ENCODE data around the gene OR52E5.

Gene OR52E5

DNA sequence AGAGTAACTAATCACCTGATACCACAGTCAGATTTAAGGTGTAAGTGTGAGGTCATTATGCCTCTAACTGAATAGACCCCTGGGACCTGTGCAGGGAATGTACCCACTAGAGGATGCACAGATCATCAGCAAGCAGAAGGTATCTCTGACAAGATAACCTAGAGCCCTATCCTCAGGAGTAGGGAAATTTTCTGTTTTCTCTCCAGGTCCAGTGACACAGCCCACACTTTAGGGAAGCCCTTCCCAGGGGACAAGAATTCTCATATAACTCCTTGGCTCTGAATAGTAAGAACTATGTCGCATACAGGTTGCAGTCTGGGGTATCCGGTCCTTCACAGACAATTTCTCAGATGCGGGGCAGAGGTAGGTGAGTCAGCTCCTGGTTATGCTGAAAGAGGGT, at the start of gene OR52E5:
OR52E5 (plus strand) TSS at position 301 of the 400 bp plus-strand sequence. CDS start 7,569 bp downstream, outside the sequence.
- in situ Hi-C loops (cut with MboI; ENCODE audit: low pct_unique_long_range_greater_than_20kb, low sequenced_read_pairs) = no loop called here
- peak; percentile 0 for DNase-seq

DNA sequence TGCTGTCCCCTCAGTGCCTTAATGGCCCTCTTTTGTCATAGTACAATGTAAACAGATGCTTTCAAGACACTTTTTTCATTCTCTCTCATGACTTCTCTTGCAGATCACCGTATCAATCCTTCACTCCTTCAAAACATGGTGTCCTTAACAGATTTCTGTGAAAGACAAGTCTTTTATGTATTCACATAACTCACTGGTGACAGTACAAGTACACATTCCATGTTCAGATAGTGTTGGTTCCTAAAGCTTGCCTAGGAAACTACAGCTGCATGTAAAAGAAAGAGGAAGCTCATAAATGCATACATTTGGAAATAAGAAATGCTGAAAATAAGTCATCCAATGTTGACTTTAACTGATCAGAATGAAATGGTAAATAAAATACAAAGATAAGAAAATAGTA, 46.3 kb upstream of the OR52E5 start:
- in situ Hi-C loops (cut with MboI; ENCODE audit: low pct_unique_long_range_greater_than_20kb, low sequenced_read_pairs) = no loop called here
- DNase-seq = peak; percentile 16

DNA sequence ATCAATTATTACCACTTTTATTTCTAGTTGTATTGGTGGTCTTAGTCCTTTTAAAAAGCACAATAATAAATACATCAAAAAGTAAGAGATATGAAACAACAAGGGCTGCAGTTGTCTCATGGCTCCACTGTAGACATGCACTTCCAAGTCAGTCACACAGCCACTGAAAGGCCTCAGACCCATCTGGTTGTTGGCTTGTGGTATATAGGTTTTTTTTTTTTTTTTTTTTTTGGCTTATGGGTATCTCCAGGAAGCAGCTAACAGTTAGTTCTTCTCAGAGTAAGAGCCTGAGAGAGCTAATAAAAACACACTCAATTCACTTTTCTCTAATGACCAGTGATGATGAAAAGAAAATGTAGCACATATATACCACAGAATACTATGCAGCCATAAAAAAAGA, 45.3 kb upstream of the OR52E5 start:
- in situ Hi-C loops (cut with MboI; ENCODE audit: low pct_unique_long_range_greater_than_20kb, low sequenced_read_pairs) = no loop called here
- DNase-seq = peak; percentile 9

DNA sequence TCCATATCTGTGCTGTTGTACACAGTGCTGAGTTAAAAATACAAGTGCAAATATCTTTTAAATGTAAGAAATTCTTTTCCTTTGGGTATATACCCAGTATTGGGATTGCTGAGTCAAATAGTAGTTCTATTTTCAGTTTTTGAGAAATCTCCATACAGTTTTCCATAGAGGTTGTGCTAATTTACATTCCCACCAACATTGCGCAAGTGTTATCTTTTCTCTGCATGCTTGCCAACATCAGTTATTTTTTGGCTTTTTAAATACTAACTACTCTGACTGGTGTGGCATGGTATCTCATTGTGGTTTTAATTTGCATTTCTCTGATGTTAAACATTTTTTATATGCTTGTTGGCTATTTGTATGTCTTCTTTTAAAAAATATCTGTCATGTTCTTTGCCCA, 42.0 kb upstream of the OR52E5 start:
- DNase-seq = no peak
- in situ Hi-C loops (cut with MboI; ENCODE audit: low pct_unique_long_range_greater_than_20kb, low sequenced_read_pairs) = no loop called here

DNA sequence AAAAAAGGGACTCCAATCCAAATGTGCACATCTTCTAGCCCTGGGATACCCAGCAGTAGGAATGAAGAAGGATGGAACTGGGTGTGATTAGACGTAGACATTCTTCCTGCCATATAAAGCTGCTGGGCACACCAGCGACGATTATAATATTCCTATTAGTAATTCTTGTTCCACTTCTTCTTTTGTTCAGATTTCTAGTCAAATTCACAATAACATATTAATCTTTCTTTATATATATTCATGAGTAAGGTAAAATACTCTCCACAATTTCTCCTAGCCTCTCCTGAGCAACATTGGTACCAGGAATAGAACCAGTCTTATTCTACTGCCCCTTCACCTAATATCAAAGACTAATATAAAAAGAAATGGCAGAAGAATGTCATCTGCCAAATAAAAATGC, 35.4 kb upstream of the OR52E5 start, which contains the start of gene OR52E8:
OR52E8 (minus strand) TSS at position 101 of the 400 bp plus-strand sequence; CDS start at position 101, 0 bp downstream.
- DNase-seq = no peak
- in situ Hi-C loops (cut with MboI; ENCODE audit: low pct_unique_long_range_greater_than_20kb, low sequenced_read_pairs) = no loop called here

DNA sequence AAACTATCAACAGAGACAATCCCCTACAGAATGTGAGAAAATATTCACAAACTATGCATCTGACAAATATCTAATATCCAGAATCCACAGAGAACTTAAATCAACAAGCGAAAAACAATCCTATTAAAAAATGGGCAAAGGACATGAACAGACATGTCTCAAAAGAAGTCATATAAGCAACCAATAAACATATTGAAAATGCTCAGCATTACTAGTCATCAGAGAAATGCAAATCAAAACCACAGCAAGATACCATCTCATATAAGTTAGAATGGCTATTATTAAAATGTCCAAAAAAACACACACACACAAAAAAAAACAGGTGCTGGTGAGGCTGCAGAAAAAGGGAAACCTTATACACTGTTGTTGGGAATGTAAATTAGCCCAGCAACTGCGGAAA, 27.2 kb upstream of the OR52E5 start:
- no peak for DNase-seq
- in situ Hi-C loops (cut with MboI; ENCODE audit: low pct_unique_long_range_greater_than_20kb, low sequenced_read_pairs) = no loop called here

GRCh38 chr11:5878564-5878963, 14.4 kb upstream of the OR52E5 start:
- no peak for DNase-seq
- in situ Hi-C loops (cut with MboI; ENCODE audit: low pct_unique_long_range_greater_than_20kb, low sequenced_read_pairs) = no loop called here

DNA sequence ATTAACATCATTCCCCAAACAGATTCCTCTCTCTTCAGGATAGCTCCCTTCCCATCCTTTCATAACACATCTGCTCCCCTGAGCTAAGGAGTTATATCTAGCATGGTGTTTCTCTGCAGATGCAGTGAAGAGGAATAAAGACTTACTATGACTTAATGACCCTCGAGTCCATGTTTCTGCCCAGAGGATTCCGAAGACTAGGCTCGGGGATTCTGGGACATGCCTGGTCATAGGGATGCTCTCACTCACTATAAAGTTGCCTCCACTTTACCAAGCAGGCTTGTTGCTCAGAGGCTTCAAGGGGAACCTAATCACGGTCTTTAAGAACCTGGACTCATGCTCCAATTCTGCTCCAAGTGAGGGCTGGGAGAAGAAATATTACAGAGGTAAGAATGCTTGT, 12.7 kb upstream of the OR52E5 start, which contains the start of gene OR52E4:
OR52E4 (plus strand) TSS at position 301 of the 400 bp plus-strand sequence. CDS start 3,664 bp downstream, outside the sequence.
- in situ Hi-C loops (cut with MboI; ENCODE audit: low pct_unique_long_range_greater_than_20kb, low sequenced_read_pairs) = no loop called here
- no peak for DNase-seq

- in situ Hi-C loops (cut with MboI; ENCODE audit: low pct_unique_long_range_greater_than_20kb, low sequenced_read_pairs) = no loop called here
- no peak for DNase-seq
Measured at GRCh38 chr11:5881756-5882155, 11.3 kb upstream of the OR52E5 start.

DNA sequence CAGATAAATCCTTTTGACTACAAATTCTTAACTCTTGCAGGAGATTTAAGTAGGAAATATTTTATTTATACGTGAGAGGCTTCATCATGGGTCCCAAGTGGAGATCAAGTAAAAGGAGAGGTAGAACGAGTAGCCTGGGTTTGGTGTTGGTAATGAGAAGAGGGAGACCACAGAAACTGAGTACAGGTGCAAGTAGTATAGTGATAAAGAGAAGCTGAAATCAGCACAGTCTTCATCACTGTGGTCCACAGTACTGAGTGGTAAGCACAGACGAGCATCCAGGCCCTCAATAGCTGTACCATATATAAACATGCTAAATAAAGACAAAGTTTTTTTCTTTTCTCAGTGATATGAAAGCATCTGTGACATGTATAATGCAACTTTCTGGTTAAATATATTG, 5.8 kb upstream of the OR52E5 start:
- no peak for DNase-seq
- in situ Hi-C loops (cut with MboI; ENCODE audit: low pct_unique_long_range_greater_than_20kb, low sequenced_read_pairs) = no loop called here

DNA sequence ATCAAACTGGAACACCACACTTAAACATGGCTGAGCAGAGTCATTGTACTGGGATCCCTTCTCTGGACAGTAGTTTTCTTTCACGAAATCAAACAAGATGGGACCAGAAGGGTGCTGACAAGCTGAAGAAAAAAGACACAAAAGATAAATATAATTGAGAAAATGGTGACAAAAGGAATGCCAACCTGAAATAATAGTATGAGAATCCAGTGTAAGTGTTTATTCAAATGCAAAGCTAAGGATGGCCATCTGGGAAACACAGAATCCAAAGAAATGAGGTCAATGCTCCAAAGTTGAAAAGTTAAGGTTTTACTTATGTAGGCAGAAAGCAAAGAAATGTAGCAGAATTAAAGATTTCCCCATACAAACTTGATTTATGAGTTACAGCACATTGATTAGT, 5.3 kb upstream of the OR52E5 start:
- in situ Hi-C loops (cut with MboI; ENCODE audit: low pct_unique_long_range_greater_than_20kb, low sequenced_read_pairs) = no loop called here
- no peak for DNase-seq

DNA sequence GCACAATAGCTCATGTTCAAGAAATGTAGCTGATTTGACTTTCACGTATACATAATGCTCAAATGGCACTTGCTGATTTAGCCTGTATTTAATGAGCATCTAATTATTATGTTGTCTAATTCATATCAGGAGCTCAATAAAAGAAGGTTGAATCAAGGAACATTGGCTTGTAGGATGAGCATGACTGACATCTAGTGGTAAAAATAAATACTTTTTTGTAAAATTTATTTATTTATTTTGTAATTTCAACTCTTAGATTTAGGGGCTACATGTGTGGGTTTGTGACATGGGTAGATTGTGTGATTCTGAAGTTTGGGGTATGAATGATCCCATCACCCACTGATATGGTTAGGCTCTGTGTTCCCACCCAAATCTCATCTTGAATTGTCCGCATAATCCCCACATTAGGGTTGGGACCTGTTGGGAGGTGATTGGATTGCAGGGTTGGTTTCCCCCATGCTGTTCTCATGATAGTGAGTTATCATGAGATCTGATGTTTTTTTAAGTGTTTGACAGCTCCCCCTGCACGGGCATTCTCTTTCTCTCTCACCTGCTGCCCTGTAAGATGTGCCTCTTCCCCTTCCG, 1.7 kb upstream of the OR52E5 start:
- peak; percentile 45 for DNase-seq
- in situ Hi-C loops (cut with MboI; ENCODE audit: low pct_unique_long_range_greater_than_20kb, low sequenced_read_pairs) = no loop called here

DNA sequence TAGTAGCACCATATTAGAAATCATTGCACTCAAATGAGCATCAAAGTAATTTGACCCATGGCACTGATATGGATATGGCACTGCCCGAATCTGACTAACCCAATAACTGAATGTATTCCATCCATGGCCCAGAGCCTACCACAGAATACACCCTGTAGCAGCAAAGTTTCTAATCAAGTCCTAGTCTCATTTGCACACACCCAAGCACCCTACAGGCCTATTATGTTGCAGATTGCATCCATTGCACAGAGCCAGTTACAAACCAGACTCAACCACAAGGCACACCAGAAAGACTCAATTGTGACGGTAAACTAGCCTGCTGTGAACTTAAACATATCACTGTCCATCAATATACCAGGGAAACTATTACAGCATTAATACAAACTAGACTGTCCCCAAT, 6.5 kb downstream of the OR52E5 start:
- in situ Hi-C loops (cut with MboI; ENCODE audit: low pct_unique_long_range_greater_than_20kb, low sequenced_read_pairs) = no loop called here

DNA sequence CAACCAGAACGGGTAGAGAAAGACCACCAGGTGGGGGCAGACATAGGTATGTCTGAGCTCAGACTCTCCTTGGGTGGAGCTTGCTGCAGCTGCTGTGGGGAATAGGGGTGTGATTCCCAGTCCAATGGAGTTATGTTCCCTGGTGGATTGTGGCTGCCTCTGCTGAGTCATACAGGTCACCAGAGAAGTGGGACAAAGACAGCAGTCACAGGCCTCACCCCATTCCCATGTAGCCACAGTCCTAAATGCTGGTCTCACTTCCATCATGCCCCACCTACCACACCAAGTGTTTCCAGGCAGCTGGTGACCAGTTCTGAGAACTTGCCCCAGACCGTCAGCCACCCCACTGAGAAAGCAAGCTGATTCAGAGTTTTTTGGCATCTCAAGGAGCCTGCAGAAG, 17.5 kb downstream of the OR52E5 start:
- DNase-seq = no peak
- in situ Hi-C loops (cut with MboI; ENCODE audit: low pct_unique_long_range_greater_than_20kb, low sequenced_read_pairs) = no loop called here

More for the DNA sequence above, 6.5 kb downstream of the OR52E5 start:
- DNase-seq = no peak

DNA sequence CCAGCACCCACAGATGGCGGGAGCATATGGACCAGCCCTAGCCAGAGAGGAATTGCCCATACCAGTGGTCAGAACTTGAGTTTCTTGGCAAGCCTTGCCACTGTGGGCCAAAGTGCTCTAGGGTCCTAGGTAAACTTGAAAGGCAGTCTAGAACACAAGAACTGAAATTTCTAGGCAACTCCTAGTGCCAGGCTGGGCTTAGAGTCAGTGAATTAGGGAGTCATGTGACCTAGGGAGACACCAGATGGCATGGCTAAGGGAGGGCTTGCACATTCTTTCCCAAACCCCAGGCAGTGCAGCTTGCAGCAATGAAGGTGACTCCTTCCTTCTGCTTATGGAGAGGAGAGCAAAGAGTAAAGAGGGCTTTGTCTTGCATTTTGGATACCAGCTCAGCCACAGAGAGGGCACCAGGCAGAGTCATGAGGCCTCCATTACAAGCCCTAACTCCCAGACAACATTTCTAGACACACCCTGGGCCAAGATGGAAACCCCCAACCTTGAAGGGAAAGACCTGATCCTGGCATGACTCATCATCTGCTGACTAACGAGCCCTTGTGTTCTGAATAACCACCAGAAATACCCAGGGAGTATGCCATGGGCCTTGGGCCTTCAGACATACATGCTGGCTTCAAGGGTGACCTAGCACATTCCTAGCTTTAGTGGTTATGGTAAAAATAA, 29.9 kb downstream of the OR52E5 start:
- in situ Hi-C loops (cut with MboI; ENCODE audit: low pct_unique_long_range_greater_than_20kb, low sequenced_read_pairs) = no loop called here
- no peak for DNase-seq

- in situ Hi-C loops (cut with MboI; ENCODE audit: low pct_unique_long_range_greater_than_20kb, low sequenced_read_pairs) = no loop called here
Measured at GRCh38 chr11:5923427-5923776, 30.4 kb downstream of the OR52E5 start.

GRCh38 chr11:5923794-5924193, 30.8 kb downstream of the OR52E5 start:
- in situ Hi-C loops (cut with MboI; ENCODE audit: low pct_unique_long_range_greater_than_20kb, low sequenced_read_pairs) = no loop called here

More at GRCh38 chr11:5923427-5923776, 30.4 kb downstream of the OR52E5 start:
- no peak for DNase-seq

DNA sequence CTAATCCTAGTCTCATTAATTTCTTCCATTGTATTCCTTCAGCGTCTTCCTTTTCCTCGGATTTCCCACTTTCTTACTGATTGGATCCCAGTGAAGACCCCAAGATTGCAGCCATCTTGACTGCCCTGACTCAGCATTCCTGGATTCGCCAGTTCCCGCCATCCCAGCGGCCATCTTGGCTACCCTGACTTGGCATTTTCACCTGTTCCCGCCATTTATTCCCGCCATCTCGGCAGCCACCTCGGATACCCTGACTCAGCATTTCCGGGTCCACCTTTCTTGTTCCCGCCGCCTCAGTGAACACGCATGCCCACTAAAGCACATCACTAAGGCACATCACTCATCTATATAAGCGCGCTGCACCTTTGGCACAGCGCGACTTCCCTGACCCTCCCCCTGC, 35.3 kb downstream of the OR52E5 start:
- in situ Hi-C loops (cut with MboI; ENCODE audit: low pct_unique_long_range_greater_than_20kb, low sequenced_read_pairs) = no loop called here
- DNase-seq = no peak

More at GRCh38 chr11:5923794-5924193, 30.8 kb downstream of the OR52E5 start:
- DNase-seq = no peak

DNA sequence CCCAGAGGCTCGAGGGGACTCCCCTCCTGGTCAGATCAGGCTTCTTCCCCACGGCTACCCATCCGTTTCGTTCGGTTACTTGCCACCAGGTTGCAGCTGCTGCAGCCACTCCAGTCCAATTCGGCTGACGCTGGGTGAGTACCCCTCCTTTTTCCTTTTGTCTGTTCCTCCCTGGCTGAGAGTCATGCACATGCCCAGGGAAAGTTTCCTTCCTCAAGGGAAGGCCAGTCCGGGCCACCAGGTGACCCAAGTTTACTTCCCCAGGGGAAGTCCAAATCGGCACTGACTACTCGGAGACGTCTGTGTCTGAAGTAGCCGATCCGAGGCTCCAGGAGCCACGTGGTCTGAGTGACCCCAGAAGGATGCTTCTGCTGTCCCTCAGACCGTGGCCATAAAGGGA, 35.8 kb downstream of the OR52E5 start:
- no peak for DNase-seq
- in situ Hi-C loops (cut with MboI; ENCODE audit: low pct_unique_long_range_greater_than_20kb, low sequenced_read_pairs) = no loop called here

DNA sequence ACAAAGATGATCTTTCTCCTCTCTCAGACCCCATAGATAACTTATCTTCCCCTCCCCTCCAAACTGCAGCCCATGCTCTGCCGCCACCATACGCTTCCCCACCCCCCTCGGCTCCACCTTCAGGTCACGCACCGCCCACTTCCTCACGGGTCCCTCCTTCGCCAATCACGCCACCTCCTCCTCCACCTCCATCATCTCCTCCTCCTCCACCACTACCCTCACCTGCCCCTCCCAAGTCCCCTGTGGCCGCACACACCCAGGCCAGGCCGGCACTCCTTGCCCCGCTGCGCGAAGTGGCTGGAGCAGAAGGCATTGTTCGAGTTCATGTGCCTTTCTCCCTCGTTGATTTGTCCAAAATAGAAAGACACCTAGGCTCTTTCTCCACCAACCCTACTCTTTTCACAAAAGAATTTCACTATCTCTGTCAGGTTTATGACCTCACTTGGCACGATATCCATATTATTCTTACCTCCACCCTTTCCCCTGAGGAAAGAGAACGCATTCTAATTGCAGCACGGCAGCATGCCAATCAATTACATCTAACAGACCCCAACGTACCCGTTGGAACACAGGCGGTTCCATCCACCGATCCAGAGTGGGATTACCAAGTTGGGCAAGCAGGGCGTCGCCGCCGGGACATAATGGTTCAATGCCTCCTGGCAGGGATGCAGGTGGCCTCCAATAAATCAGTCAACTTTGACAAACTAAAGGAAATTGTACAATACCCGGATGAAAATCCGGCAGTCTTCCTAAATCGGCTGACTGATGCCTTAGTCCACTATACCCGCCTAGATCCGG, 36.8 kb downstream of the OR52E5 start:
- DNase-seq = no peak
- in situ Hi-C loops (cut with MboI; ENCODE audit: low pct_unique_long_range_greater_than_20kb, low sequenced_read_pairs) = no loop called here
